Caki2 (cell line): Measurements from ENCODE around the gene POM121C. TPM values are rescaled to one million over a fixed set of nuclear protein-coding genes. Genes with fewer than 3 reads are reported as not detected.
"Not testable (repeated sequence)": the region's sequence is repeated elsewhere in the genome, so short reads cannot be mapped to it uniquely, and the experiment has no call there.

Experiments
- DNase-seq: peaks from one replicate; pipeline ENCODE4 v3.0.0-alpha.2; 2015; ENCODE audit warnings: low read depth
- in situ Hi-C: cut with HindIII; loops from 2 replicates; pipeline ENCODE4 v1.10.0; 2016; ENCODE audit warnings: low sequenced_read_pairs, low pct_unique_long_range_greater_than_20kb, mixed read lengths
- total RNA-seq: library from RNA; depleted of rRNA; stranded (reverse); fragments of >200 nt; shearing (Covaris generic); gene quantifications from 2 replicates; pipeline ENCODE4 v1.2.3, GENCODE V29; 2014; ENCODE audit warnings: low replicate concordance; rRNA removed

POM121C gene
- total RNA-seq = 2.3 and 7.5 TPM in 2 replicates

GRCh38 chr7:75485979-75486643 is at the start of gene POM121C:
Gene POM121C (minus strand): TSS chr7:75486299. CDS start chr7:75441496, 44,803 bp downstream.
- peak; percentile 81 for DNase-seq
- in situ Hi-C loops = not testable (repeated sequence)

- DNase-seq = peak; percentile 85
- in situ Hi-C loops = no loop called here
Measured at GRCh38 chr7:75534727-75535307, 48.7 kb upstream of the POM121C start.

GRCh38 chr7:75533926-75534325 is 47.8 kb upstream of the POM121C start:
- in situ Hi-C loops = no loop called here

GRCh38 chr7:75532639-75533038 is 46.5 kb upstream of the POM121C start:
- in situ Hi-C loops = no loop called here
- no peak for DNase-seq

More at GRCh38 chr7:75533926-75534325, 47.8 kb upstream of the POM121C start:
- DNase-seq = no peak

- peak; percentile 8 for DNase-seq
- in situ Hi-C loops = no loop called here
Measured at GRCh38 chr7:75531359-75531821, 45.3 kb upstream of the POM121C start.

GRCh38 chr7:75527224-75527722 is 41.2 kb upstream of the POM121C start:
- DNase-seq, in situ Hi-C loops: not testable (repeated sequence)

GRCh38 chr7:75521727-75522126 is 35.6 kb upstream of the POM121C start:
- DNase-seq, in situ Hi-C loops: not testable (repeated sequence)

GRCh38 chr7:75518842-75519241 is 32.7 kb upstream of the POM121C start:
- DNase-seq, in situ Hi-C loops: not testable (repeated sequence)

GRCh38 chr7:75509033-75509432 is 22.9 kb upstream of the POM121C start:
- DNase-seq, in situ Hi-C loops: not testable (repeated sequence)

GRCh38 chr7:75492020-75492419 is 5.9 kb upstream of the POM121C start, which contains the start of gene SPDYE5:
Gene SPDYE5 (plus strand): TSS chr7:75492320. CDS start chr7:75494048, 1,728 bp downstream.
- in situ Hi-C loops, DNase-seq: not testable (repeated sequence)

- in situ Hi-C loops = not testable (repeated sequence)
- DNase-seq = peak; percentile 19
Measured at GRCh38 chr7:75485355-75485978, 632 bp downstream of the POM121C start.

- DNase-seq, in situ Hi-C loops: not testable (repeated sequence)
Measured at GRCh38 chr7:75480313-75480712, 5.8 kb downstream of the POM121C start.

- DNase-seq, in situ Hi-C loops: not testable (repeated sequence)
Measured at GRCh38 chr7:75477457-75477856, 8.6 kb downstream of the POM121C start.

- in situ Hi-C loops = not testable (repeated sequence)
Measured at GRCh38 chr7:75470166-75470565, 15.9 kb downstream of the POM121C start.

GRCh38 chr7:75460541-75460940 is 25.6 kb downstream of the POM121C start:
- DNase-seq, in situ Hi-C loops: not testable (repeated sequence)

More at GRCh38 chr7:75470166-75470565, 15.9 kb downstream of the POM121C start:
- DNase-seq = not testable (repeated sequence)

- DNase-seq, in situ Hi-C loops: not testable (repeated sequence)
Measured at GRCh38 chr7:75458034-75458433, 28.1 kb downstream of the POM121C start.

- in situ Hi-C loops, DNase-seq: not testable (repeated sequence)
Measured at GRCh38 chr7:75456403-75456802, 29.7 kb downstream of the POM121C start.

GRCh38 chr7:75452494-75452955 is 33.6 kb downstream of the POM121C start:
- DNase-seq, in situ Hi-C loops: not testable (repeated sequence)
